GM03348 (cell line): ENCODE measurements around the gene ADK.
A peak's percentile ranks its signal among the peaks of the same experiment; 100 is the strongest.
"Not testable (repeated sequence)": the region's sequence is repeated elsewhere in the genome, so short reads cannot be mapped to it uniquely, and the experiment has no call there.

ENCODE experiments used
- DNase-seq: peaks from one replicate; pipeline ENCODE4 v3.0.0; 2012; ENCODE audit warnings: low spot score

The ADK gene

DNA sequence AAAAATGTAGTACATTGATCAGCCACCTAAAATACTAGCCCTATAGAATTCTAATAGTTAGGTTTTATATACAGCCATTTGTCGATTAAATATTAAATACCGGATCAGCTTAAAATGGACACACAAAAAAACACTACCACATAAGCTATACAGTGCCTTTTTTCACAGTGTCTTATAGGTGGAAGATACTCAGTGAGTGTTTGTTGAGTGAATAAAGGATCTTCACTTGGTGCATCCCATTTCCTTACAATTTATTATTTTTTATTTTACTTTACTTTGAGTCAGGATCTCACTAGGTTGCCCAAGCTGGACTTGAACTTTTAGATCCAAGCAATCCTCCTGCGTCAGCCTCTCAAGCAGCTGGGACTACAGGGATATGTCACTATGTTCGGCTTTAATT lies 340.0 kb downstream of the ADK start:
- no peak for DNase-seq

GRCh38 chr10:74496276-74496675 lies 345.3 kb downstream of the ADK start:
- DNase-seq = not testable (repeated sequence)

- not testable (repeated sequence) for DNase-seq
Observed at GRCh38 chr10:74498664-74499063, 347.6 kb downstream of the ADK start.

GRCh38 chr10:74500026-74500704 lies 349.1 kb downstream of the ADK start:
- DNase-seq = no peak

DNA sequence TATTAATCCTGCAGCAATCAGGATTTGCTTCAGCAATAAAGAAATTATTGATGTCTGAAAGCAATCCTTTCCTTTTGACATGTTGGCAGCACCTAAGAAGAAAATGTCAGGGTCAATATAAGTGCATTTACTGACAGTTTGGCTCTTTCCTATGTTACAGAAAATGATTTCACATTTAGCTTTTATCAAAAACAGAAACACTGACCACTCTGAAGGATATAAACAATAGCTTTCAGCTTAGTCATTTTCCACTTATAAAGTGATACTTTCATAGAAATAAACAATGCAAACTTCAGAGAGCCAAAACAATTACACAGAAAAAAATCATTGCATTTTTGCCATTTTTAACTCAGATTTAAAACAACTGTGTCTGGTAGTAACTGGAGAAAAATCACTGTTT lies 349.8 kb downstream of the ADK start:
- peak; percentile 21 for DNase-seq

DNA sequence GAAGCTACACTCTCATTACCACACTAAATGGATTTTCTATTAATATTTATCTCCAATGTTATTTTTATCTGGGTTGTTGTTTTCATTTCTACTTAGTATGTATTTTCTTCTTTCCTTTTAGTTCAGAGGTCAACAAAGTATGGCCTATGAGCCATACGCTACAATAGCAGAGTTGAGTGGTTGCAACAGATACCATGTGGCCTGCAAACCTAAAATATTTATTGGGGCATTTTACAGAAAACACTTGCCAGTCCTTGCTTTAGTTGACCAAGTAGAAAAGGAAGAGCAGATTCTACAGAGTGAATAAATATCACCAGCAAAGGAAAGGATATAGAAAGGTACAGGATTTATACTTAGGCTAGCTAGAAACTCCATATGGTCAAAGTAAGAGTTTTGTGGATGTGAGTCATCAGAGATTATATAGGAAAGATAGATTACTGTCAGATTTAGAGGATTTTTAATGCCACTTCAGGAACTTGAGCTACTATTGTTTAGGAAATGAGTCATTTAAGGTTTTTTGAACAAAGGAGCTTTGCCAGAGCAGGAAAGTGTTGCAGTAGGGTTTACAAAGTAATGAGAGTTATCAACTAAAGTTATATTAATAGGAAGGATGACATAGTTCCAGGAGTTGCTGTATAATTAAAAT lies 352.1 kb downstream of the ADK start:
- peak; percentile 9 for DNase-seq

- no peak for DNase-seq
Observed at GRCh38 chr10:74507951-74508350, 356.9 kb downstream of the ADK start.

DNA sequence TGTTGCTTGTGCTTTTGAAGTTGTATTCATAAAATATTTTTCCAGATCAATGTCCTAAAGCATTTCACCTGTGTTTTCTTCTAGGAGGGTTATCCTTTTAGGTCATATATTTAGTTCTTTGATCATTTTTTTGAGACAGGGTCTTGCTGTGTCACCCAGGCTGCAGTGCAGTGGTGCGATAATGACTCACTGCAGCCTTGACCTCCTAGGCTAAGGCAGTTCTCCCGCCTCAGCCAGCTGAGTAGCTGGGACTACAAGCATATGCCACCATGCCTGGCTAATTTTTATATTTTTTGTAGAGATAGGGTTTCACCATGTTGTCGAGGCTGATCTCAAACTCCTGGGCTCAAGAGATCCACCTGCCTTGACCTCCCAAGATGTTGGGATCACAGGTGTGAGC lies 359.6 kb downstream of the ADK start:
- no peak for DNase-seq

GRCh38 chr10:74511051-74511450 lies 360.0 kb downstream of the ADK start:
- no peak for DNase-seq

DNA sequence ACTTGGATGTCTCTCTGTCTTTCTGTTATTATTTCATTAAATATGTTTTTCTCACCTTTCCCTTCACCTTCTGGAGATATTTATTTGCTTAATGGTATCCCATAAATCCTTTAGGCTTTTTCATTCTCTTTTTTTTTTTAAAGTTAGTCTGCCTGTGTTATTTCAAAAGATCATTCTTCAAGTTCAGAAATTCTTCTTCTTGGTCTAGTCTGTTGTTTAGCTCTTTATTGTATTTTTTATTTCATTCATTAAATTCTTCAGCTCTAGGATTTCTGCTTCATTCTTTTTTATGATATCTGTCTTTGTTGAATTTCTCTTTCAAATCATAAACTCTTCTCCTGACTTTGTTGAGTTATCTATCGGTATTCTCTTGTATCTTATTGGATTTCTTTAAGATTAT lies 363.3 kb downstream of the ADK start:
- no peak for DNase-seq

DNA sequence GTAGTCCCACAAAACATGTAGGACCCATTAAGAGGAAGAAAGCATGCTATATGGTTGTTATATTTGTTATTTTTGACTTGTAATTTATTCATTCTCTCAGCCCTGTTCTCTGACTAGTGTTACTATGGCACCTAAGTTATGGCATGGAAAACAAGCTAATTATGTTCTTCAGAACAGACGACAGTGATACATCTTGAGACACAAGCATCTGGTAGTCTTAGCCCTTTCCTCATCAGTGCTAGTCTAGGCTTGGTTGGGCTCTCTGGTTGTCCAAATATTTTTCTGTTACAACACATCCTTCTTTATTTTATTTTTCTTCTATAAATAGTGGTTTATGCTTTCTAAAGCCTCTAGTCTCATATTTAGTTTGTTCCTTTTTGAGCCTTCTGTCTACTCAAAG lies 367.0 kb downstream of the ADK start:
- no peak for DNase-seq

- no peak for DNase-seq
Observed at GRCh38 chr10:74521526-74521925, 370.5 kb downstream of the ADK start.

- DNase-seq = no peak
Observed at GRCh38 chr10:74523199-74523598, 372.2 kb downstream of the ADK start.

- DNase-seq = no peak
Observed at GRCh38 chr10:74525885-74526284, 374.9 kb downstream of the ADK start.

- not testable (repeated sequence) for DNase-seq
Observed at GRCh38 chr10:74527611-74528010, 376.6 kb downstream of the ADK start.

GRCh38 chr10:74529205-74529604 lies 378.2 kb downstream of the ADK start:
- DNase-seq = no peak

GRCh38 chr10:74530981-74531380 lies 380.0 kb downstream of the ADK start:
- DNase-seq = peak; percentile 20

DNA sequence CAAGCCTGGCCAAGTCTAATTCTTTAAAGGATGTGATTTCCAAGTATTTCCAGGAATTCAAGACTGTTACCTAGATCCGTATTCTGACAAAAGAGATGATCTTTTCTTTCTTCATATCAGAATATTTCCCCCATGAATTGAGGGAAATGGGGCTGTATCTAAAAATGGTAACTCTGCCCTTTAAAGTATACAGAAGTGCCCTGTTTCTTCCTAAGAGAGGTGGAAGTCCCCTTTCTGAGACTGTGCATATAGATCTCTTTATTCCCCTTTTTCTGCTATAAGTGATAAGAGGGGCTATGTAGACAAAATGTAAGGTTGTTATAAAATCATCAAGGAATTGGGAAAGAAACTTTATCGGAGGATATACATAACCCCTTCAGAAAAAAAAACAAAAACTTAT lies 388.3 kb downstream of the ADK start:
- DNase-seq = no peak

- no peak for DNase-seq
Observed at GRCh38 chr10:74541375-74541774, 390.4 kb downstream of the ADK start.

GRCh38 chr10:74542077-74542476 lies 391.1 kb downstream of the ADK start:
- DNase-seq = peak; percentile 72

DNA sequence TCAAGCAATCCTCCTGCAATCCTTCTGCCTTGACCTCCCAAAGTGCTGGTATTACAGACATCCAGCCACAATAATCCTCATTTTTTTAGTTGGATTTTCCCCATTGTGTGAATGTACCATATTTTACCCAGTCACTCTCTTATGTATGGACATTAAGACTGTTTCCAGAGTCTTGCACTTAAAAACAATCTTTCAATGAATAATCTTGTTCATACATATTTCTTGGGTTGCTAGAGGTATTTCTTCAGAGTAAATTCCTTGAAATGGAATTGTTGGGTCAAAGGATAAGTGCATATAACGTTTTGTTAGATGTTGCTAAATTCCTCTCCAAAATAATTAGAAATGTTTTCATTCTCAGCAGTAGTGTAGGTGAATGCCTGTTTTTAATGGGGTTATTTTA lies 392.3 kb downstream of the ADK start:
- no peak for DNase-seq

DNA sequence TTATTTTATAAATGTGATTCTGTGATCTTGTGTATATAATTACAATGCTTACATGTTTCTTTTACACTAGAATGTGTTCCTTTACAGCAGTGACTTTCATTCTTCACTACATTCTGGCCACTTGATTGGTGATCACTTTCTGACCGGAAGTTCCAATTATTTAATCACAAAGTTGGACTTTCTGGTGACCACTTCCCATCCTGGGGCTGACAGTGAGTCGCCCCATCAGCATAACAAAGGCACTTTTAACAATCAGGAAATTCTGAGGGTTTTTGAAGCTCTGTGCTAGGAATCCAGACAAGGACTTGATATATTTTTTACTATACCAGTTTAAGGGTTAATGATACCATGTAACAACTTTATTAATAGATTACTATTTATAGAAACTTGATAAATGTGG lies 393.1 kb downstream of the ADK start:
- DNase-seq = peak; percentile 20

DNA sequence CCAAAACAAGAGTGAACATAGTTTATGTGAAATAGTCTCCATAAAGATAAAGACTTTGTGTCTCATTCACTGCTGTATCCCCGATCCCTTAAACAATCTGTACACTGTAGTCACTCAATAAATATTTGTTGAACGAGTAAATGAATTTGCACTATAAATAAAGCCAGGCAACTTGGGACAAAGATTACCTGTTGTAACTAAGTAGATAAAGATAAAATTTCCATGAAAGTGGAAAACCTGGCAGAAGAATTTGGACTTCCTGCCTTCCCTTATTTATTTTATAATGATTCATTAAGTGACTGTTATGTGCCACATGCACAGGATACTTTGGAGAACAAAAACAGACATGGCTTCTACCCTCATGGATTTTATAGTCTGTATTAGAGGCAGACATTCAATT lies 397.7 kb downstream of the ADK start:
- no peak for DNase-seq

DNA sequence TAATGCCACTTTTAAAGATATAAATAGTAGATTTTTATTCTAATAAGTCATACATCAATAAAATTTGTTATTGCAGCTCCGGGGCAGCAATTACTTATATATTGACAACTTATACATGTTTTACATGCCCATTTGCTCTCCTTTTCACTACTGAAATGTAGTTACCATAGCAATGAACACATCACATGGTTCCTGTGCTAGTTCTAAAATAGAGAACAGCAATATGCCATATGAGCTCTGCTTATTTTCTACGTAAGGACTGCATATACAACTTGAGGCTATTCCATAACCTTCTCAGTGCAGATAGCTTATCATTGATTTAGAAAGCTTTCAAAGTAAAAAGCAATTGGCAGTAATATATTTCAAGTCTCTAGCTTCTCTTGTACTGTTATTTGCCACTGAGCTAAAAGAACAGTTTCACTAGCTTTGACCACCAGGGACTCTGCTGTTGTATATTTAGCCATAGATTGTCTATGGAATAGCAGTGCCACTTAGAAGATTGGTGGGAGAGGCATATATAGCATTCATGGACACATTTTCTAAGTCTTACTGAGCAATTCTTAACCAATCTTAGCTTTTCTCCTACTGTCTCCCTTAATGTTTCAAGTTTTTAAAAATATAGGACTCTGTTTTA lies 405.2 kb downstream of the ADK start:
- DNase-seq = no peak
